ENCODE results near the gene FOXK1. TPM values are rescaled to one million over a fixed set of nuclear protein-coding genes. Genes with fewer than 3 reads are reported as not detected.

The FOXK1 gene
- total and polyA plus RNA-seq, 9 of the 15 experiments (the other 6 are each of a cell fraction or from before 2014, with no cell fraction given) = 0.32 to 45.5 (median 8.1) TPM

DNA sequence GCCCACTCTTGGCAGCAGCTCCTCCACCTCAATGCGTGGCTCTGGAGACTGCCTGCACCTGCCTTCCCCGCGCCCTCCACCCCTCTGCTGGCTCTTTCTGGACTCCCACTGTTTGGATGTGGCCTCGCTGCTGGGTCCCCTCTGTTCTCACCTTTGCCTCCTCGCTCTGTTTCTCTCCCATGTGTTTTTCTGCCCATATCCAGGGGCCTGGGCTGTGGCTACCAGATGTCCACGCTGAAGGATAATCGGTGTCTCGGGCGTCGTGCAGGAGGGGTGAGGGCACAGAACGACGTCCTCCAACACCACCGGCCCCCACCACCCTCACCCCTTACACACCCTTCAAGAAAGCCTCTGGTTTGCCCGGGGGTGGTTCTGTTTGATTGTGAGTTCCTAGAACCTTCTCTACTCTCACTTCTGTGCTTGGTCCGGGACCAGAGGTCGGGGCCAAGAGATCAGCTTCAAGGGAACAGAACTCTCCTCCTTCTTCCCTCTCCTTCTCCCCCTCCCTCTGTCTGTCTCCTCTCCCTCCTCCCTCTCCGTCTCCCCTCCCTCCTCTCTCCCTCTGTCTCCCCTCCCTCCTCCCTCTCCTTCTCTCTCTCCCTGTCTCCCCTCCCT lies 125.0 kb downstream of the FOXK1 start:
- no peak overlapping the region for H3K4me3 ChIP-seq
- POLR2A ChIA-PET = interaction anchor here (1.4 kb wide), 1 partner anchor 10 kb away, joined by 4 read pairs; no protein-coding TSS in a partner anchor
- CTCF ChIA-PET (ENCODE audit: low intra/inter-chr PET ratio) = no interaction called here

DNA sequence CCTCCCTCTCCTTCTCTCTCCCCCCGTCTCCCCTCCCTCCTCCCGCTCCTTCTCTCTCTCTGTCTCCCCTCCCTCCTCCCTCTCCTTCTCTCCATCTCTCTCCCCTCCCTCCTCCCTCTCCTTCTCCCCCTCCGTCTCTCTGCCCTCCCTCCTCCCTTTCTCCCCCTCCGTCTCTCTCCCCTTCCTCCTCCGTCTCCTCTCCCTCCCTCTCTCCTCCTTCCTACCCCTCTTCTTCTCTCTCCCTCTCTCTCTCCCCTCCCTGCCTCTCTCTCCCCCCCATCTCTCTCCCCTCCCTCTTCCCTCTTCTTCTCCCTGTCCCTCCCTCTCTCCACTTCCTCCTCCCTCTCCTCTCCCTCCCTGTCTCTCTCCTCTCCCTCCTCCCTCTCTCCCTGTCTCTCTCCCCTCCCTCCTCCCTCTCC lies 125.5 kb downstream of the FOXK1 start:
- Histone ChIP-seq H3K79me2 (ENCODE audit: control insufficient read depth, insufficient read depth, low read length) (no peaks in the 10 kb centered on the region), H3K9me1 (ENCODE audit: control insufficient read depth, insufficient read depth, low read length) (no peaks in the 10 kb centered on the region), H3K4me3 (no peak overlapping the region), H2AFZ (ENCODE audit: low read depth, low read length) (no peak overlapping the region), H3K9me3 (replicated peaks; ENCODE audit: control insufficient read depth, insufficient read depth, low read depth, low read length) (no peaks in the 10 kb centered on the region), H3K27me3 (ENCODE audit: control insufficient read depth in 2 of 2, insufficient read depth in 2 of 2, low read length in 2 of 2) (peaks cover 0 to 4% of the 10 kb centered on the region in 2 experiments; a peak in 2 of 5 replicates), H3K9ac (ENCODE audit: insufficient read depth in 1 of 2, low read depth in 2 of 2, low read length in 2 of 2) (no peak overlapping the region), H3K36me3 (ENCODE audit: control insufficient read depth, insufficient read depth, low read length) (no peaks in the 10 kb centered on the region), H3K4me2 (ENCODE audit: insufficient read depth, low read length) (no peak overlapping the region), H3K27ac (ENCODE audit: extremely low read depth, low read depth, low read length) (no peak overlapping the region), H3K4me1 (replicated peaks in 1 of 2; ENCODE audit: control insufficient read depth in 2 of 2, insufficient read depth in 2 of 2, low read length in 2 of 2) (peaks cover 0 to 21% of the 10 kb centered on the region in 2 experiments; a peak in 2 of 5 replicates), H4K20me1 (replicated peaks; ENCODE audit: control insufficient read depth, insufficient read depth, low read length) (0 out of 2 replicates have a peak, but pooled peaks cover 8% of the 10 kb centered on the region)
- ChIA-PET POLR2A (interaction anchor here (0.6 to 1.0 kb wide), 2 partner anchors 9 to 18 kb away, joined by 3 read pairs; no protein-coding TSS in a partner anchor), CTCF (ENCODE audit: low intra/inter-chr PET ratio) (no interaction called here)
- ATAC-seq (no peak), FAIRE-seq (no peak), DNase-seq (ENCODE audit: extremely low read depth in 1 of 4, low spot score in 3 of 4) (no peak)
- WGBS (ENCODE audit: insufficient coverage, low coverage, missing lambda C conversion rate) = 0% methylated on average over 5 of the region's 5 CpGs
- intact Hi-C loops (cut with micrococcal nuclease) = no loop called here
- in situ Hi-C loops (cut with MboI) = no loop called here
- BruUV-seq (replicated peaks) = no TSS peak
- peak; percentile 82 for TF ChIP-seq ZNF263 (CRISPR knock-in tag; IDR thresholded peaks at IDR 0.05; ENCODE audit: borderline replicate concordance)
- no peak for TF ChIP-seq MECOM (CRISPR knock-in tag; IDR thresholded peaks at IDR 0.05)
- no peak for TF ChIP-seq ZNF695 (CRISPR knock-in tag; IDR thresholded peaks at IDR 0.05)

More for the DNA sequence above, 125.0 kb downstream of the FOXK1 start:
- no peak overlapping the region for H3K27ac ChIP-seq (ENCODE audit: extremely low read depth, low read depth, low read length)
- H3K79me2 ChIP-seq (ENCODE audit: control insufficient read depth, insufficient read depth, low read length) = no peaks in the 10 kb centered on the region
- H2AFZ ChIP-seq (ENCODE audit: low read depth, low read length) = no peak overlapping the region
- H3K36me3 ChIP-seq (ENCODE audit: control insufficient read depth, insufficient read depth, low read length) = no peaks in the 10 kb centered on the region
- H3K4me1 ChIP-seq (replicated peaks in 1 of 2; ENCODE audit: control insufficient read depth in 2 of 2, insufficient read depth in 2 of 2, low read length in 2 of 2) = peaks cover 0 to 21% of the 10 kb centered on the region in 2 experiments; a peak in 2 of 5 replicates
- TF ChIP-seq ZNF263 (CRISPR knock-in tag; IDR thresholded peaks at IDR 0.05; ENCODE audit: borderline replicate concordance) (peak; percentile 96), PHF20 (IDR thresholded peaks at IDR 0.05; ENCODE audit: partially characterized antibody) (no peak)
- 20% methylated on average over 12 of the region's 17 CpGs for WGBS (ENCODE audit: insufficient coverage, low coverage, missing lambda C conversion rate)
- H3K9me1 ChIP-seq (ENCODE audit: control insufficient read depth, insufficient read depth, low read length) = no peaks in the 10 kb centered on the region
- H3K9ac ChIP-seq (ENCODE audit: insufficient read depth in 1 of 2, low read depth in 2 of 2, low read length in 2 of 2) = no peak overlapping the region
- FAIRE-seq (no peak), ATAC-seq (peak; percentile 21; the same call in 2 of the 3 replicates), DNase-seq (ENCODE audit: extremely low read depth in 1 of 4, low spot score in 3 of 4) (no peak)
- BruUV-seq (replicated peaks) = no TSS peak
- H3K9me3 ChIP-seq (replicated peaks; ENCODE audit: control insufficient read depth, insufficient read depth, low read depth, low read length) = no peaks in the 10 kb centered on the region
- H3K4me2 ChIP-seq (ENCODE audit: insufficient read depth, low read length) = no peak overlapping the region
- 0 out of 2 replicates have a peak, but pooled peaks cover 8% of the 10 kb centered on the region for H4K20me1 ChIP-seq (replicated peaks; ENCODE audit: control insufficient read depth, insufficient read depth, low read length)
- H3K27me3 ChIP-seq (ENCODE audit: control insufficient read depth in 2 of 2, insufficient read depth in 2 of 2, low read length in 2 of 2) = peaks cover 0 to 4% of the 10 kb centered on the region in 2 experiments; a peak in 2 of 5 replicates
- in situ Hi-C loops (cut with MboI) = no loop called here
- intact Hi-C loops (cut with micrococcal nuclease) = no loop called here

Measured in K562 (cell line).